ENCODE data around the gene IKZF2.

IKZF2 gene

GRCh38 chr2:212998626-212999359 lies 152.6 kb downstream of the IKZF2 start:
- WGBS (ENCODE audit: insufficient coverage, insufficient read length), result no CpG with 5 or more reads among the region's 2 CpGs
- Histone ChIP-seq H3K27me3 (ENCODE audit: control insufficient read depth, insufficient read depth, low read length) (no peaks in the 10 kb centered on the region), H3K4me1 (ENCODE audit: control insufficient read depth, insufficient read depth, low read length) (no peaks in the 10 kb centered on the region), H3K9me3 (ENCODE audit: control insufficient read depth, insufficient read depth, low read length) (no peaks in the 10 kb centered on the region), H3K27ac (ENCODE audit: low read length) (no peak overlapping the region), H3K36me3 (ENCODE audit: control insufficient read depth, insufficient read depth, low read length) (no peaks in the 10 kb centered on the region), H3K4me3 (ENCODE audit: low read length) (no peak overlapping the region)
- DNase-seq (ENCODE audit: low read depth, low spot score), result no peak

- H3K27ac ChIP-seq (ENCODE audit: low read length), result no peak overlapping the region
- H3K9me3 ChIP-seq (ENCODE audit: control insufficient read depth, insufficient read depth, low read length), result no peaks in the 10 kb centered on the region
- no peaks in the 10 kb centered on the region for H3K4me1 ChIP-seq (ENCODE audit: control insufficient read depth, insufficient read depth, low read length)
- WGBS (ENCODE audit: insufficient coverage, insufficient read length), result no CpG with 5 or more reads among the region's 3 CpGs
- H3K36me3 ChIP-seq (ENCODE audit: control insufficient read depth, insufficient read depth, low read length), result no peaks in the 10 kb centered on the region
- H3K27me3 ChIP-seq (ENCODE audit: control insufficient read depth, insufficient read depth, low read length), result no peaks in the 10 kb centered on the region
- peak; percentile 22 for DNase-seq (ENCODE audit: low read depth, low spot score)
- H3K4me3 ChIP-seq (ENCODE audit: low read length), result no peak overlapping the region
Measured at GRCh38 chr2:212997526-212998020, 153.8 kb downstream of the IKZF2 start.

- H3K27ac ChIP-seq (ENCODE audit: low read length), result no peak overlapping the region
- H3K36me3 ChIP-seq (ENCODE audit: control insufficient read depth, insufficient read depth, low read length), result no peaks in the 10 kb centered on the region
- no peak for DNase-seq (ENCODE audit: low read depth, low spot score)
- no peaks in the 10 kb centered on the region for H3K4me1 ChIP-seq (ENCODE audit: control insufficient read depth, insufficient read depth, low read length)
- no peaks in the 10 kb centered on the region for H3K9me3 ChIP-seq (ENCODE audit: control insufficient read depth, insufficient read depth, low read length)
- H3K27me3 ChIP-seq (ENCODE audit: control insufficient read depth, insufficient read depth, low read length), result no peaks in the 10 kb centered on the region
- no peak overlapping the region for H3K4me3 ChIP-seq (ENCODE audit: low read length)
- WGBS (ENCODE audit: insufficient coverage, insufficient read length), result no CpG with 5 or more reads among the region's 2 CpGs
Measured at GRCh38 chr2:212995920-212996319, 155.5 kb downstream of the IKZF2 start.

GRCh38 chr2:212994976-212995375 lies 156.4 kb downstream of the IKZF2 start:
- H3K4me3 ChIP-seq (ENCODE audit: low read length), result no peak overlapping the region
- no peaks in the 10 kb centered on the region for H3K27me3 ChIP-seq (ENCODE audit: control insufficient read depth, insufficient read depth, low read length)
- DNase-seq (ENCODE audit: low read depth, low spot score), result no peak
- H3K4me1 ChIP-seq (ENCODE audit: control insufficient read depth, insufficient read depth, low read length), result no peaks in the 10 kb centered on the region
- H3K27ac ChIP-seq (ENCODE audit: low read length), result no peak overlapping the region
- H3K36me3 ChIP-seq (ENCODE audit: control insufficient read depth, insufficient read depth, low read length), result no peaks in the 10 kb centered on the region
- H3K9me3 ChIP-seq (ENCODE audit: control insufficient read depth, insufficient read depth, low read length), result no peaks in the 10 kb centered on the region

GRCh38 chr2:212991120-212991519 lies 160.3 kb downstream of the IKZF2 start:
- no peaks in the 10 kb centered on the region for H3K36me3 ChIP-seq (ENCODE audit: control insufficient read depth, insufficient read depth, low read length)
- no CpG with 5 or more reads among the region's 1 CpG for WGBS (ENCODE audit: insufficient coverage, insufficient read length)
- H3K9me3 ChIP-seq (ENCODE audit: control insufficient read depth, insufficient read depth, low read length), result no peaks in the 10 kb centered on the region
- no peak overlapping the region for H3K4me3 ChIP-seq (ENCODE audit: low read length)
- DNase-seq (ENCODE audit: low read depth, low spot score), result no peak
- H3K4me1 ChIP-seq (ENCODE audit: control insufficient read depth, insufficient read depth, low read length), result no peaks in the 10 kb centered on the region
- no peak overlapping the region for H3K27ac ChIP-seq (ENCODE audit: low read length)
- no peaks in the 10 kb centered on the region for H3K27me3 ChIP-seq (ENCODE audit: control insufficient read depth, insufficient read depth, low read length)

- DNase-seq (ENCODE audit: low read depth, low spot score), result no peak
- Histone ChIP-seq H3K36me3 (ENCODE audit: control insufficient read depth, insufficient read depth, low read length) (no peaks in the 10 kb centered on the region), H3K27me3 (ENCODE audit: control insufficient read depth, insufficient read depth, low read length) (no peaks in the 10 kb centered on the region), H3K4me1 (ENCODE audit: control insufficient read depth, insufficient read depth, low read length) (no peaks in the 10 kb centered on the region), H3K27ac (ENCODE audit: low read length) (no peak overlapping the region), H3K9me3 (ENCODE audit: control insufficient read depth, insufficient read depth, low read length) (no peaks in the 10 kb centered on the region), H3K4me3 (ENCODE audit: low read length) (no peak overlapping the region)
- WGBS (ENCODE audit: insufficient coverage, insufficient read length), result no CpG with 5 or more reads among the region's 1 CpG
Measured at GRCh38 chr2:212990697-212991096, 160.7 kb downstream of the IKZF2 start.

- H3K9me3 ChIP-seq (ENCODE audit: control insufficient read depth, insufficient read depth, low read length), result no peaks in the 10 kb centered on the region
- DNase-seq (ENCODE audit: low read depth, low spot score), result no peak
- no peaks in the 10 kb centered on the region for H3K27me3 ChIP-seq (ENCODE audit: control insufficient read depth, insufficient read depth, low read length)
- no peaks in the 10 kb centered on the region for H3K4me1 ChIP-seq (ENCODE audit: control insufficient read depth, insufficient read depth, low read length)
- no peak overlapping the region for H3K4me3 ChIP-seq (ENCODE audit: low read length)
- H3K36me3 ChIP-seq (ENCODE audit: control insufficient read depth, insufficient read depth, low read length), result no peaks in the 10 kb centered on the region
- H3K27ac ChIP-seq (ENCODE audit: low read length), result no peak overlapping the region
- WGBS (ENCODE audit: insufficient coverage, insufficient read length), result no CpG with 5 or more reads among the region's 4 CpGs
Measured at GRCh38 chr2:212987492-212987891, 163.9 kb downstream of the IKZF2 start.

- WGBS (ENCODE audit: insufficient coverage, insufficient read length), result no CpG with 5 or more reads among the region's 6 CpGs
Measured at GRCh38 chr2:212984129-212984528, 167.3 kb downstream of the IKZF2 start.

GRCh38 chr2:212979799-212980198 lies 171.6 kb downstream of the IKZF2 start:
- H3K27me3 ChIP-seq (ENCODE audit: control insufficient read depth, insufficient read depth, low read length), result no peaks in the 10 kb centered on the region

More at GRCh38 chr2:212984129-212984528, 167.3 kb downstream of the IKZF2 start:
- H3K27me3 ChIP-seq (ENCODE audit: control insufficient read depth, insufficient read depth, low read length), result no peaks in the 10 kb centered on the region
- H3K4me3 ChIP-seq (ENCODE audit: low read length), result no peak overlapping the region
- H3K4me1 ChIP-seq (ENCODE audit: control insufficient read depth, insufficient read depth, low read length), result no peaks in the 10 kb centered on the region
- H3K36me3 ChIP-seq (ENCODE audit: control insufficient read depth, insufficient read depth, low read length), result no peaks in the 10 kb centered on the region
- H3K9me3 ChIP-seq (ENCODE audit: control insufficient read depth, insufficient read depth, low read length), result no peaks in the 10 kb centered on the region
- no peak for DNase-seq (ENCODE audit: low read depth, low spot score)
- H3K27ac ChIP-seq (ENCODE audit: low read length), result no peak overlapping the region

GRCh38 chr2:212979046-212979612 lies 172.3 kb downstream of the IKZF2 start:
- Histone ChIP-seq H3K4me1 (ENCODE audit: control insufficient read depth, insufficient read depth, low read length) (no peaks in the 10 kb centered on the region), H3K4me3 (ENCODE audit: low read length) (no peak overlapping the region), H3K27me3 (ENCODE audit: control insufficient read depth, insufficient read depth, low read length) (no peaks in the 10 kb centered on the region), H3K9me3 (ENCODE audit: control insufficient read depth, insufficient read depth, low read length) (no peaks in the 10 kb centered on the region), H3K27ac (ENCODE audit: low read length) (no peak overlapping the region), H3K36me3 (ENCODE audit: control insufficient read depth, insufficient read depth, low read length) (no peaks in the 10 kb centered on the region)
- DNase-seq (ENCODE audit: low read depth, low spot score), result no peak
- no CpG with 5 or more reads among the region's 2 CpGs for WGBS (ENCODE audit: insufficient coverage, insufficient read length)

More at GRCh38 chr2:212979799-212980198, 171.6 kb downstream of the IKZF2 start:
- no peaks in the 10 kb centered on the region for H3K4me1 ChIP-seq (ENCODE audit: control insufficient read depth, insufficient read depth, low read length)
- WGBS (ENCODE audit: insufficient coverage, insufficient read length), result no CpG with 5 or more reads among the region's 1 CpG
- no peak for DNase-seq (ENCODE audit: low read depth, low spot score)
- H3K27ac ChIP-seq (ENCODE audit: low read length), result no peak overlapping the region
- no peaks in the 10 kb centered on the region for H3K36me3 ChIP-seq (ENCODE audit: control insufficient read depth, insufficient read depth, low read length)
- H3K4me3 ChIP-seq (ENCODE audit: low read length), result no peak overlapping the region
- H3K9me3 ChIP-seq (ENCODE audit: control insufficient read depth, insufficient read depth, low read length), result no peaks in the 10 kb centered on the region

- H3K4me3 ChIP-seq (ENCODE audit: low read length), result no peak overlapping the region
- H3K4me1 ChIP-seq (ENCODE audit: control insufficient read depth, insufficient read depth, low read length), result no peaks in the 10 kb centered on the region
- no peaks in the 10 kb centered on the region for H3K27me3 ChIP-seq (ENCODE audit: control insufficient read depth, insufficient read depth, low read length)
- no peak for DNase-seq (ENCODE audit: low read depth, low spot score)
- H3K27ac ChIP-seq (ENCODE audit: low read length), result no peak overlapping the region
- no peaks in the 10 kb centered on the region for H3K36me3 ChIP-seq (ENCODE audit: control insufficient read depth, insufficient read depth, low read length)
- no CpG with 5 or more reads among the region's 2 CpGs for WGBS (ENCODE audit: insufficient coverage, insufficient read length)
- no peaks in the 10 kb centered on the region for H3K9me3 ChIP-seq (ENCODE audit: control insufficient read depth, insufficient read depth, low read length)
Measured at GRCh38 chr2:212977152-212977551, 174.3 kb downstream of the IKZF2 start.
